DMS153 treated with DMSO at 0.1 percent for 48 hours (cell line): ENCODE results near the gene WDR89.
"Not testable (repeated sequence)": the region's sequence is repeated elsewhere in the genome, so short reads cannot be mapped to it uniquely, and the experiment has no call there.

ENCODE experiments used
- DNase-seq: peaks from one replicate; lab custom pipeline; 2025; ENCODE audit not compliant: unreplicated experiment; lab: John Stamatoyannopoulos, UW

The WDR89 gene

DNA sequence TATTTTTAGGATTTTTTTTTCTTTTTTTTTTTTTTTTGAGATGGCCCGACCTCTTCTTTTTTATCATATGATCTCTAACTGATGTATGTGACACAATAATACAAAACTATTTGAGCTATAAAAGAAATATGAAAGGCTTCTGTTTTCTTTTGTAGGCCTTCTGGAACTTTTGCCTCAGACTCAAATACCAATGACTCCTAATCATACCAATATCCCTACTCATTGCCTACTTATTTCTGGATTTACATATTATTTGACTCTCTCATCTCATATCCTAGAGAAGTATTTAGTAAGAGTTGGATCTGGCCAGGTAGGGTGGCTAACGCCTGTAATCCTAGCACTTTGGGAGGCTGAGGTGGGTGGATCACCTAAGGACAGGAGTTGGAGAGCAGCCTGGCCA, 12.7 kb upstream of the WDR89 start:
- no peak for DNase-seq

DNA sequence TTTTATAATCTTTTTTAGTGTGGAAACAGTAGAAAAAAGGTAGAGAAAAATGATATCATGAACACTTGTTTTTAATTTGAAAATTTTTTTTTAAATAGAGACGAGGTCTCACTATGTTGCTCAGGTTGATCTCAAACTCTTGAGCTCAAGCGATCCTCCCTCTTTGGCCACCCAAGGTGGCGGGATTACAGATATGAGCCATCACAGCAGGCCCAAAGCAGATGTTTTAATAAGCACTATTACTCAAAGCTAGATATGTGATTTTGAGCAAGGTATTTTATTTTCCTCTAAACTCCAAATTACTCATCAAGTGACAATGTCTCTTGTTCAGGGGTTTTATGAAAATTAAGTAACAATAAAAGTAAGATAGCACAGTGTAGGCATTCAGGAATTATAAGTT, 10.7 kb upstream of the WDR89 start:
- DNase-seq = no peak

DNA sequence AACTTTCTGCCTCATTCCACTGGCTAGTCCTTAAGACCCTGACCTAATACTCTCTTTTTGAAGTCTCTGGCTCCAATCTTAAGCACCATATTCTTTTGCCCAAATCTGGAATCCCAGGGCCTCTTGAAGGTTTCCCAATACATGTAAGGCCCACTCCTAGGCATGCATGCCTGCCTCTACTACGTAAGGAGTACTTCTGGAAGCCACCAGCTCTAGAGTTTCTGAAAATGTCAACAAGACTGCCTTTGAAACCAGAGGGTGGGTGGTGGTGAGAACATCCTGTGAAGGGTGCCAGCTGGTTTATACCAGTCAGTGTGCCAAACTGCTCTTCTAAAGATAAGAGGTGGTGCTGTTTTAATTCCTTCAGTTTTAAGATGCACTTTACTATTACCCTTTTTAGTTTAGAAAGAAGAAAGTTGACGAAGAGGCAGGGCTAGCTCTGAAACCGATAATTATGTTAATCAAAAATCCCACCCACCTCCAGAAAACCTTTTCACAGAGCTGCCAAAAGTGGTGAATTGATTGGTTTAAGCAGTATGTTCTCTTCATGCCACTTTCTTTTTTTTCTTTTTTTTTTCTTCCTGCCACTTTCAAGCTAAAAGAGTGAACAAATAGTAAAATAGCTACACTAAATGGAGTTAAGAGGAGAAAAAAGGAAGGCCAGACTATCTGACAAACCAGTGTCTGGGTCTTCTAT, 8.7 kb upstream of the WDR89 start:
- no peak for DNase-seq

DNA sequence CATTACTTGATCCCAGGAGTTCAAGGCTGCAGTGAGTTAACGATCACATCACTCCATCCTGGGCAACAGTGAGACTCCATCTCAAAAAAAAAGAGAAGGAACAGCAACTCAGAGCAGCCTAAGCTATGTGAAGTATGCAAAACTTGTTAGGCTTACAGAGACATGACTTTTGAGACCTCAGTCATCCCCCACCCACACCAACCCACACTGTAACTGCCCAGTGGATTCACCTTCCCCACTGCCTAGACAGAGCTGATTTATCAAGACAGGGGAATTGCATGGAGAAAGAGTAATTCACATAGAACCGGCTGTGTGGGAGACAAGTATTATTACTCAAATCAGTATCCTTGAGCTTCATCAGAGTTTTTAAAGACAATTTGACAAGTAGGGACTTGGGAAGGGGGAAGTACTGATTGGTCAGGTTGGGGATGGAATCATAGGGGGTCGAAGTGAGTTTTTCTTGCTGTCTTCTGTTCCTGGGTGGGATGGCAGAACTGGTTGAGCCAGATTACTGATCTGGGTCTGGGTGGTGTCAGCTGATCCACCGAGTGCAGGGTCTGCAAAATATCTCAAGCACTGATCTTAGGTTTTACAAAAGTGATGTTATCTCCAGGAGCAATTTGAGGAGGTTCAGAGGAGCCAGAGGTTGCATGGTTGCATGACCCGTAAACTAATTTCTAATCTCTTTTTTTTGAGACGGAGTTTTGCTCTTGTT, 6.2 kb upstream of the WDR89 start:
- no peak for DNase-seq

DNA sequence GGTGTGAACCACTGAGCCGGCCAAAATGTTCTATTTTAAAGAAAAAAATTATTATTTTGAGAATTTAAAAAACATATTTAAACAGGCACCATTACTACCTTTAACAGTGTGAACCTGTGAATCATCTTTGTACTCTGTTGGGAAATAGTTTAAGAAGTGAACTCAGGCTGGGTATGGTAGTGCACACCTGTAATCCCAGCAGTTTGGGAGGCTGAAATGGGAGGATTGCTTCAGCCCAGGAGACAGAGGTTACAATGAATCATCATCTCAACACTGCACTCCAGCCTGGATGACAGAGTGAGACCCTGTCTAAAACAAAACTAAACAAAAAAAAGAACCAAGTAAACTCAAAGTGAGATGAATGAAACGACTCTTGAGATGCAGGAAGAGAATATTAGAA, 3.1 kb upstream of the WDR89 start:
- no peak for DNase-seq

DNA sequence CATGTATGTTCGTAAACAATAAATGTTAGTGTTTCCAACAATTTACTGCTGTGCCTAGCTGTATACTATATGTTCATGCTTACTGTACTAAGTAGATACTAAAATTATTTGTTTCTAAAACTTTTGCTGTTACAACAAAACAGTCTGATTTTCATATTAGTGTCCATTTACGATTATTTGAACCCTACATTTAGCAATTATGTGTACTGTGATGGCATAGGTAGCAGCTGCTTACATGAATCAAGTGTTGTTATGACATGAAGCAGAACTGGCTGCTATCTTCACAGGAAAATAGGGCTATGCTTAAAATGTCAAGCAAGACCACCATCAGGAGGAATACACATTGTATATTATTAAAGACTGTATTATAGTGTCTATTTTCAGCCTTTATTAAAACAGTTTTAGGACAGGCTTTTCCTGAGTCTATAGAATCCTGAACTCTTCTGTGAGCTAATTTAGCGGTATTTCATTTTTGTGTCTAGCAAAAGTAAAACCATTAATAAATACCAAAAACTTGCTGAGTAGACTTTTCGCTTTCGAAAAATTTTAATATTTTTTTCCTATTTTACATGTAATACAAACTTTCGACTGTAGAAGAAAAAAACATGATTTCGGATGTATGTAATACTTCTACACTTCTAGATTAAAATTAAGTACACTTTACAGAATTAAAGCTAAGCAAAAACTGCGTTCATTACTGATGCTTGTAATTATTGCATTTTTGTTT, 1.1 kb upstream of the WDR89 start:
- no peak for DNase-seq

DNA sequence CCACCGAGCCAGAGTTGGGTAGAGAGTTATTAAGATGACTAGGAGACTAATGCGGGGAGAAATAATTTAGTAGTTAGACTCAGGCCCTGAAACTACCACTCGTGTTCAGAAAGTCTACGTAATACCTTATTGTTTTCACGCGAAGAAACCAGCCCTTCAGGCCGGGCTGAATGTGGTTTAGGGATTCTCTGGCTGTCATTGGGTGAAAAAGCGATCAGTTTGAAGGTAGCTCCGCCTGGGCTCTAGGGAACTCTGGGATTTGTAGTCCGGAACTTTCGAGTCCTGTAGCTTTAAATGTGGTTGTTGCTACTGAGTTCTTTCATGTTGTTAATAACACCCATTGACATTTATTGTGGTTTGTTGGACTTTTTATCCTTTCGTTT, 549 bp upstream of the WDR89 start:
- DNase-seq = peak; percentile 94

DNA sequence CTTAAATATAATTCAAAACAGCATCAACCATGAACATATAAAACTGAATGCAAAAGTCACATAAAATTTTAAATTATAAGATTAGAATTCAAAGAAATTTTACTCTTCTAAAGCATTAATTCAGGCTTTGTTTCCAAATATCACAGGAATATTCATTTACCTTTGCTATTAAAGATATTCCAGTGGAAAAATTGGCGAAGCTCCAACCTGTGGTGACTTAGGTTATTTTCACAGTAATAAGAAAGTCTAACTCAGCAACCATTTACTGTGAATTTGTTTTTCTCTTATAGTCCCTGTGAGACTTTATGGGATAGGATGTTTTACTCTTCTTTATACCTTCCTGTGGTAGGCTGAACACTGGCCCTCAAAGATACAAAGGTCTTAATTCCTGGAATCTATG, 3.2 kb downstream of the WDR89 start:
- DNase-seq = no peak

DNA sequence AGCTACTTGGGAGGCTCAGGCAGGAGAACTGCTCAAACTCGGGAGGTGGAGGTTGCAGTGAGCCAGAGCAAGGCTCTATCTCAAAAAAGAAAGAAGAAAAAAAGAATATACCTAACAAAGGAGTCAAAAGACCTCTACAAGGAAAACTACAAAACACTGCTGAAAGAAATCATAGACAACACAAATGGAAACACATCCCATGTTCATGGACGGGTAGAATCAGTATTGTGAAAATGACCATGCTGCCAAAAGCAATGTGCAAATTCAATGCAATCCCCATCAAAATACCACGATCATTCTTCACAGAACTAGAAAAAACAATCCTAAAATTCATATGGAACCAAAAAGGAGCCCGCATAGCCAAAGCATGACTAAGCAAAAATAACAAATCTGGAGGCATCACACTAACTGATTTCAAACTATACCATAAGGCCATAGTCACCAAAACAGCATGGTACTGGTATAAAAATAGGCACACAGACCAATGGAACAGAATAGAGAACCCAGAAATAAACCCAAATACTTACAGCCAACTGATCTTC, 5.5 kb downstream of the WDR89 start:
- DNase-seq = not testable (repeated sequence)

DNA sequence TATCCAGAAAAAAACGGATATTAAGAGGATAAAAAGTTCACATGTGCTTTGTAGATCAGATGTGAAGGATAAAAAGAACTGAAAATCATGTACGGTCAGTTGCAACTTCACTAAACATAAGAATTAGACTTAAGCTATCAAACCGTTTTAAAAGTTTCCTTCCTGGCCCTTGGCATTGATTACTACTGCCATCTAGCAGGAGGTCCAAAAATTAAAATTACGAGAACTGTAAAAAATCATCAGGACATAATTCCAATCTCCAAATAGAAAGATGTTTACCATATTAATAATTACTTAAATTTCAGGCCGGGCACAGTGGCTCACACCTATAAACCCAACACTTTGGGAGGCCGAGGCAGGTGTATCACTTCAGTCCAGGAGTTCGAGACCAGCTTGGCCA, 7.9 kb downstream of the WDR89 start:
- DNase-seq = no peak

DNA sequence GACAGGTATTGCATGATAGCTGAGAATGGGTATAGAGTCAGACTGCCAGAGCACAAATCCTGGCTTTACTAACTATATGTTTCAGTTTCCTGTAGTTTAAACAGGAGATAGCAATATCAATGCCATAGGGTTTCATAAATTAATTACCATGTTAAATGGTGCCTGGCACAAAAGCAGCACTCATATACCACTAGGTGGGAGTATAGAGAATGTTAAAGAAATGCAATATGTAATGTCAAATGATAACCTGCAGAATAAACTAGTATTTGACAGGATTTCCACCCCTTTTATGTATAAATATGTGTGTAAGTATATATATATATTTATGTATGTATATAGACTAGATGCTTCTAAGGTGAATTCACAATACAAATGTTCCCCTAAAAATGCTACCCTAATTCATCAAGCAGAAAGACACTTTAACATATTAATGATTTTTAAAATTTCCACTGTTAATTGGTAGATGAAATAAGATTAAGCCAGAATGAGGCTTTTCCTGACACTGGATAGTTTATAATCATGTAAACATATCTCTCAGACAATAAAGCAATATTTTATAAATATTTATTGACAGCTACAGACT, 8.6 kb downstream of the WDR89 start:
- peak; percentile 4 for DNase-seq

DNA sequence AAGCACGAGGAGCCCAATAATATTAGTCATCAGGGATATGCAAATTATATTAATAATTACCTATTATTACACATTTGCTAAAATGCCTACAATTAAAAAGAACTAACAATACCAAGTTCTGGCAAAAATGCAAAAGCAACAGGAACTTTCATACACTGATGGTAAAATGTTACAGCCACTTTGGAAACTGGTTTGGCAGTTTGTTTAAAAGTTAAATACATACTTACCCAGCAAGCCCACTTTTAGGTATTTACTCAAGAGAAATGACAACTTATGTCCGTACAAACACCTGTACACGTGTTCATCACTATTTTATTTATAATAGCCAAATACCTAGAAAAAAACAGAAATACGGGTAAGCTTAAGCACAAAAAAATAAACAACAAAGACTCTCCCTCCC, 17.0 kb downstream of the WDR89 start:
- DNase-seq = no peak

DNA sequence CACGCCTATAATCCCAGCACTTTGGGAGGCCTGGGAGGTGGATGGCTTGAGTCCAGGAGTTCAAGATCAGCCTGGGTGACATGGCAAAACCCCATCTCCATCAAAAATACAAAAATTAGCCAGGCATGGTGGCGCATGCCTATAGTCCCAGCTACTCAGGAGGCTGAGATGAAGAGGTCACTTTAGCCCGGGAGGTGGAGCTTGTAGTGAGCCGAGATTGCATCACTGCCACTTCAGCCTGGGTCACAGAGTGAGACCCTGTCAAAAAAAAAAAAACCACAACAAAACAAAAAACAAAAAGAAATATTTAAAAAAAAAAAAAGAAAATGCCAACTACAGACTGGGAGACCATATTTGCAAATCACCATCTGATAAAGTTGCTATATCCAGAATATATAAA, 17.5 kb downstream of the WDR89 start:
- DNase-seq = no peak

DNA sequence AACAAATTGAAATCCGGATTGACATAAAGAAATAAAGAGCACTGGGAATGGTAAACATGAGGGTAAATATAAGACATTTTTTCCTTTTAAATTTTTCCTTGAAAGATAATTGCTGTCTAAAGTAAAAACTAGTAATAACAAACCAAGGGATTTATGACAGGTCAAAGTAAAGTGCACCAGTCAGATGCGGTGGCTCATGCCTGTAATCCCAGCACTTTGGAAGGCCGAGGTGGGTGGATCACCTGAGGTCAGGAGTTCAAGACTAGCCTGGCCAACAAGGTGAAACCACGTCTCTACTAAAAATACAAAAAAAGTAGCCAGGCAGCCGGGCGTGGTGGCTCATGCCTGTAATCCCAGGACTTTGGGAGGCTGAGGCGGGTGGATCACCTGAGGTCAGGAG, 19.7 kb downstream of the WDR89 start:
- DNase-seq = not testable (repeated sequence)

DNA sequence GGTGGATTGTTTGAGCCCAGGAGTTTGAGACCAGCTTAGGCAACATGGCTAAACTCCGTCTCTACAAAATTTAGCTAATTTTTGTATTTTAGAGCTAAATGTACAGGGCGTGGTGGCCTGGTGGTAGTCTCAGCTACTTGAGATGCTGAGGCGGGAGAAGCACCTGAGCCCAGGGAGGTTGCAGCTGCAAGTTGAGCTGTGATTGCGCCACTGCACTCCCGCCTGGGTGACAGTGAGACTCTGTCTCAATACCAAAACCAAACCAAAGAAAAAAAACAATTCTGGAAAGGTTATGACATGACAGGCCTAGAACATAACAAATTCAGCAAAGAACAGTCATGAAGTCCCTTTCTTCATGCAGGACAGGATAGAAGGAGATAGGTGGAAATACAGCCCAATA, 25.7 kb downstream of the WDR89 start:
- DNase-seq = no peak

DNA sequence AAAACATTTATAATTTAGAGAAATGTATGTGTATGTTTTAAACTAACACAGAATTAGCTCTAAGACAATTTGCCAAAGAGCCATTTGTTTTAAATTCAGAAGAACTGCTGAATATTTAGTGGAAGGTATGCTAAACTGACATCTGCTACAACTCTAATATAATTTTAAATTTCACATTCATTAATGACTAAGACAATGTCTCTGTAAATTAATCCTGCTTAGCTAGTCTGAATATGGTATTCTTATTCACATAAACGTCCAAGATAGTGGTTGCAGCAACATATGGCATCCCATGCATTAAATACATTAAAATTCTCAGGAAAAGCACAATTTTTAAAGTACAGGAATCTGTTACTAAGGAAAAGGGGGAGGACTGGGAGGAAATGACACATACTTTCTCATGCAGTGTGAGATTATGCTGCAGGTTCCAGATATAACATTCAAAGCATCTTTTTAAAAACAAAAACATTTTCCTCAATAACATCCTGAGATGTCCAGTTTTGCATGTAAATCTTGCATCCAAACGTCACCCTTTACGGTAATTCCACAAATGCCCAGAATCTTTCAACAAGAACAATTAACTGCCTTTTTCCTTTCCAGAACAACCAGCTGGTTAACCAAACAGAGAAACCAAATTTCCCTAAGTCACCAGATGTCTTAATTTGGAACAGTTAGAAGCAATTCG, 26.9 kb downstream of the WDR89 start:
- DNase-seq = no peak

DNA sequence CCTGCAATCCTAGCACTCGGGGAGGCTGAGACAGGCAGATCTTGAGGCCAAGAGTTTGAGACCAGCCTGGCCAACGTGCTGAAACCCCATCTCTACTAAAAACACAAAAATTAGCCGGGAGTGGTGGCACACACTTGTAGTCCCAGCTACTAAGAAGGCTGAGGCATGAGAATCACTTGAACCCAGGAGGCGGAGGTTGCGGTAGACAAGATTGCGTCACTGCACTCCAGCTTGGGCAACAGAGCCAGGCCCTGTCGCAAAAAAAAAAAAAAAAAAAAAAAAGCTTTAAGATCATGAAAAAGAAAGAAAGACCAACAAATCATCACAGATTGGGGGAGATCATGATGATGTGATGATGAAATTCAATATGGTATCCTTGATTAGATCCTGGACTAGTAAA, 30.6 kb downstream of the WDR89 start:
- DNase-seq = no peak

DNA sequence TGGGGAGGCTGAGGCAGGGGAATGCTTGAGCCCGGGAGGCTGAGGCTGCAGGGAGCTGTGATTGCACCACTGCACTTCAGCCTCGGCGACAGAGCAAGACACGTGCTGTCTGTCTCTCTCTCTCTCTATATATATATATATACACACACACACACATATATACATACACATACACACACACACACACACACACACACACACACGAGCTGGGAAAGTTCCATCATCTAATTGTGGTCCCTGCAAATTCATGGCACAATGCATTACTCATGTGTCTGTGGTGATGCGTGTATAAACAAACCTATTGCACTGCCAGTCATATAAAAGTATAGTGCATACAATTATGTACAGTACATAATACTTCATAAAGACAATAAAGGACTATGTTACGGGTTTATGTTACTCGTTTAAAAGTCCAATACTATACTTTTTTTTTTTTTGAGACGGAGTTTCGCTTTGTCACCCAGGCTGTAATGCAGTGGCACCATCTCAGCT, 36.6 kb downstream of the WDR89 start:
- DNase-seq = no peak

DNA sequence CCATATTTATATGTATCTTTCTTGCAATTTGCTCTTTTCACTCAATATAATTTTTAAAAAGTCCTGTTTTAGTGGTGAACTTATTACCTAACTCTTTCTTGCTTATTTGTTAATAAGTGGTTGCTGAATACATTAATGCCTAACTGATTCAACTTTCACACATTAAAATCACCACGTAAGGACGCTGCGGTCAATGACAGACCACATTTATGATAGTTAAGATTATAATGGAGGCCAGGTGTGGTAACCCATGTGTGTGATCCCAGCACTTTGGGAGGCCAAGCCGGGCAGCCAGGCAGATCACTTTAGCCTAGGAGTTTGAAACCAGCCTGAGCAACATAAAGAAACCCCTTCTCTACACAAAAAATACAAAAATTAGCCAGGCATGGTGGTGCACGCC, 37.0 kb downstream of the WDR89 start:
- no peak for DNase-seq

DNA sequence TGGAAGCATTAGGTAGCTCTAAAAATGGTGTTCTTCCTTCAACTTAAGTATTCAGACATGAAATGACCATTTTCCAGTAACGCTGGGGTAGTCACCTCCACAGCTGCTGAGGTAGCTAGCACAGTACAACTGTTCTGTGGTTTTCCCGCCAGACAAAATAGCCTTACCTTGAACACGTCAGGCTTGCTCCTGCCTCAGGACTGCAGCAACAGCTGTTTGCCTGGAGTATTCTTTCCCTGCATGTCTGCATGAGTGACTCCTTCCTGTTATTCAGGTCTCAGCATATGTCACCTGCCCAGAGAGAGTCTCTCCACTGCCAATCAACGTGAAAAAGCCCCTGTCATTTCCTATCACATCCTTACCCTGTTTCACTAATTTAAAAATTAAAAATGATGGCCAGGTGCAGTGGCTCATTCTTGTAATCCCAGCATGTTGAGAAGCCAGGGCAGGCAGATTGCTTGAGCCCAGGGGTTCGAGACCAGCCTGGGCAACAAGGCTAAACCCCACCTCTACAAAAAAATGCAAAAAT, 37.9 kb downstream of the WDR89 start:
- DNase-seq = no peak

DNA sequence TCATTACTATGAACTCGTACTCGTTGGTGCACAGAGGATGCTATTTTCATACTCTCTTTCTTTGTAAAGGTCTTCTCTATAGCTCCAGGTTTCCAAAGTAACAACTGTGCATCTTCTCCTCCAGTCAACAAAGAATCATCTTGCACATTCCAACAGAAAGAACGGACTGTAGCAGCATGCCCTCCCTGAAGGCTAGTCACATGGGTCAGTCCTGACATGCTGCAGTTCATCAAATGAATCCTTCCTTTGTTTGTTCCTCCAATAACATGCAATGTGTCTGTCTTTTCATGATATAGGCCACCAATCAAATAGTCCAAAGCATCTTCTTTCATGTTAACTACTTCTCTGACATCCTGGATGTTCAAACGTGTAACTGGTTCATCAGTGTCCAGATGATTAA, 42.9 kb downstream of the WDR89 start:
- DNase-seq = no peak
